Measurements from ENCODE around the gene MZF1. TPM values are rescaled to one million over a fixed set of nuclear protein-coding genes. Genes with fewer than 3 reads are reported as not detected.

Gene MZF1
- total and polyA plus RNA-seq, 2 donors (not counting 1 experiment from before 2014, with no cell fraction given) = 4.1 to 14.9 TPM

DNA sequence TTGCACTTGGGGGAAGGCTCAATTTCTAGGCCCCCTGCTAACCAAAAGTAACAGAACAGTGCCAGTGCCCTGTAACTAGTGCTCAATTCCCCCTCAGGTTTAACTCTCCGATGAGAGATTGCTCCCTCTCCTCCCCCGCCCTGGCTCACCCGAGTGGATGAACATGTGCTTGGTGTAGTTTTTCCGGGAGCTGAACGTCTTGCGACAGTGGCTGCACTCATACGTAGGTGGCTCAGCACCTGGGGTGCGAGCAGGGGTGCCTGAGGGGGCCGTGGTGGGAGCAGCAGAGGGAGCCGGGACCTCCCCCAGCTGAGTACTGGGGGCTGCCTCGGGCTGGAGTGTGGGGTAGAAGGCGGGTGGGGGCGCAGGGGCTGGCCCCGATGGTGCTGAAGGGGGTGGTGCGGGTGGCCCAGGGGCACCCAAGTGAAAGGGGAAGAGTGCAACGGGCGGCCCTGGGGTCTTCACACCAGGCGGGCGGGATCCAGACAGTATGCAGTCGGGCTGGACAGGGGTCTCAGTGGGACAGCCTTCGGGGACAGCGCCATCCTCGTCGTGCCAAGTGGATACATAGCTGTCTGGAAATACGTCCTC, 56.8 kb downstream of the MZF1 start:
- peaks cover 35% of the 10 kb centered on the region for H3K79me2 ChIP-seq (ENCODE audit: control insufficient read depth, insufficient read depth, low read length)
- no peak for TF ChIP-seq EZH2 (IDR thresholded peaks at IDR 0.05; ENCODE audit: low read length, missing control alignments)
- no peak for TF ChIP-seq CTCF (conservative IDR thresholded peaks at IDR 0.05 in 1 of 2, IDR thresholded peaks at IDR 0.05 in 1 of 2; ENCODE audit: low read depth in 1 of 2, low read length in 2 of 2)

GRCh38 chr19:58515259-58515658, 57.9 kb downstream of the MZF1 start:
- Histone ChIP-seq H3K27me3 (ENCODE audit: control insufficient read depth, insufficient read depth, low read length) (no peaks in the 10 kb centered on the region), H3K27ac (ENCODE audit: insufficient read depth, low read length) (no peak overlapping the region), H3K4me2 (ENCODE audit: extremely low read depth, insufficient read depth, low read length) (no peak overlapping the region), H3K4me3 (replicated peaks in 1 of 4; ENCODE audit: control extremely low read depth in 1 of 4, insufficient read depth in 1 of 4, low read depth in 3 of 4, low read length in 4 of 4) (no peak overlapping the region), H3K36me3 (ENCODE audit: control insufficient read depth, insufficient read depth, low read length) (peaks cover 9% of the 10 kb centered on the region), H2AFZ (ENCODE audit: low read length) (no peak overlapping the region), H3K4me1 (ENCODE audit: control insufficient read depth, extremely low read depth, insufficient read depth, low read length) (peaks cover 6% of the 10 kb centered on the region), H3K9me3 (ENCODE audit: control insufficient read depth, insufficient read depth, low read depth, low read length) (no peaks in the 10 kb centered on the region), H3K79me2 (ENCODE audit: control insufficient read depth, insufficient read depth, low read length) (peaks cover 35% of the 10 kb centered on the region), H4K20me1 (ENCODE audit: control insufficient read depth, extremely low read depth, insufficient read depth, low read length) (no peaks in the 10 kb centered on the region), H3K9ac (ENCODE audit: insufficient read depth, low read length) (no peak overlapping the region)
- DNase-seq (ENCODE audit: low read depth in 2 of 2) = no peak
- TF ChIP-seq CTCF (conservative IDR thresholded peaks at IDR 0.05 in 1 of 2, IDR thresholded peaks at IDR 0.05 in 1 of 2; ENCODE audit: low read depth in 1 of 2, low read length in 2 of 2) (no peak), EZH2 (IDR thresholded peaks at IDR 0.05; ENCODE audit: low read length, missing control alignments) (no peak)

More for the DNA sequence above, 56.8 kb downstream of the MZF1 start:
- Histone ChIP-seq H3K27me3 (ENCODE audit: control insufficient read depth, insufficient read depth, low read length) (no peaks in the 10 kb centered on the region), H2AFZ (ENCODE audit: low read length) (no peak overlapping the region), H3K4me2 (ENCODE audit: extremely low read depth, insufficient read depth, low read length) (no peak overlapping the region), H3K9me3 (ENCODE audit: control insufficient read depth, insufficient read depth, low read depth, low read length) (no peaks in the 10 kb centered on the region), H3K4me3 (replicated peaks in 1 of 4; ENCODE audit: control extremely low read depth in 1 of 4, insufficient read depth in 1 of 4, low read depth in 3 of 4, low read length in 4 of 4) (no peak overlapping the region), H3K36me3 (ENCODE audit: control insufficient read depth, insufficient read depth, low read length) (peaks cover 9% of the 10 kb centered on the region), H3K4me1 (ENCODE audit: control insufficient read depth, extremely low read depth, insufficient read depth, low read length) (peaks cover 9% of the 10 kb centered on the region), H3K9ac (ENCODE audit: insufficient read depth, low read length) (no peak overlapping the region), H3K27ac (ENCODE audit: insufficient read depth, low read length) (no peak overlapping the region), H4K20me1 (ENCODE audit: control insufficient read depth, extremely low read depth, insufficient read depth, low read length) (no peaks in the 10 kb centered on the region)
- DNase-seq (ENCODE audit: low read depth in 2 of 2) = no peak

DNA sequence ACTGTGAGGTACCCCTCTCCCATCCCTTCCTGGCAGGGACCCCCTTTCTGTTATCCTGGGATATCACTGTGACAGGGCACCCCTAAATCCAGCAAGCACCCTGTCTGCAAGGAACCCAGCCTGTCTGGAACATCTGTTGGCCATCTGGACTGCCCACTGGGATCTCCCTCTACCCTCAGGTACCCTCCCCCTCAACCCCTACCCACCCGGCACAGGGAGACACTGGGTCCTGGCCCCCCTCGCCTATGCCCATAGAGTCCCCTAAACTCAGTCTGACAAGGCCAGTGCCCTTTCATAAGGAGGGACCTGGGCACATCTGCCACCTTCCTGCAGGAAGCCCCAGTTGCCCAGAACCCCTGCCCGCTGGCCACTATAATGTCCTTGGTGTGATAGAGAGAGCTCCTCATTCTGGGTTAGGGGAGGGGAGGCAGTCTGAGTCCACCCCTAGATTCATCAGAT, 58.5 kb downstream of the MZF1 start:
- TF ChIP-seq EZH2 (IDR thresholded peaks at IDR 0.05; ENCODE audit: low read length, missing control alignments) (no peak), CTCF (conservative IDR thresholded peaks at IDR 0.05 in 1 of 2, IDR thresholded peaks at IDR 0.05 in 1 of 2; ENCODE audit: low read depth in 1 of 2, low read length in 2 of 2) (no peak)
- Histone ChIP-seq H3K4me2 (ENCODE audit: extremely low read depth, insufficient read depth, low read length) (peak overlapping the region; percentile 35), H3K36me3 (ENCODE audit: control insufficient read depth, insufficient read depth, low read length) (peaks cover 9% of the 10 kb centered on the region), H3K9me3 (ENCODE audit: control insufficient read depth, insufficient read depth, low read depth, low read length) (no peaks in the 10 kb centered on the region), H3K27me3 (ENCODE audit: control insufficient read depth, insufficient read depth, low read length) (no peaks in the 10 kb centered on the region), H3K4me3 (replicated peaks in 1 of 4; ENCODE audit: control extremely low read depth in 1 of 4, insufficient read depth in 1 of 4, low read depth in 3 of 4, low read length in 4 of 4) (peak overlapping the region in 2 of 4 experiments; percentile 41 to 45), H3K27ac (ENCODE audit: insufficient read depth, low read length) (no peak overlapping the region), H3K4me1 (ENCODE audit: control insufficient read depth, extremely low read depth, insufficient read depth, low read length) (peaks cover 6% of the 10 kb centered on the region), H3K79me2 (ENCODE audit: control insufficient read depth, insufficient read depth, low read length) (peaks cover 35% of the 10 kb centered on the region), H2AFZ (ENCODE audit: low read length) (no peak overlapping the region), H4K20me1 (ENCODE audit: control insufficient read depth, extremely low read depth, insufficient read depth, low read length) (no peaks in the 10 kb centered on the region), H3K9ac (ENCODE audit: insufficient read depth, low read length) (no peak overlapping the region)
- no peak for DNase-seq (ENCODE audit: low read depth in 2 of 2)

All from fibroblast of lung (primary cell).